Measurements from ENCODE around the gene DDX31.
"Not testable (repeated sequence)": the region's sequence is repeated elsewhere in the genome, so short reads cannot be mapped to it uniquely, and the experiment has no call there.

DDX31 gene

DNA sequence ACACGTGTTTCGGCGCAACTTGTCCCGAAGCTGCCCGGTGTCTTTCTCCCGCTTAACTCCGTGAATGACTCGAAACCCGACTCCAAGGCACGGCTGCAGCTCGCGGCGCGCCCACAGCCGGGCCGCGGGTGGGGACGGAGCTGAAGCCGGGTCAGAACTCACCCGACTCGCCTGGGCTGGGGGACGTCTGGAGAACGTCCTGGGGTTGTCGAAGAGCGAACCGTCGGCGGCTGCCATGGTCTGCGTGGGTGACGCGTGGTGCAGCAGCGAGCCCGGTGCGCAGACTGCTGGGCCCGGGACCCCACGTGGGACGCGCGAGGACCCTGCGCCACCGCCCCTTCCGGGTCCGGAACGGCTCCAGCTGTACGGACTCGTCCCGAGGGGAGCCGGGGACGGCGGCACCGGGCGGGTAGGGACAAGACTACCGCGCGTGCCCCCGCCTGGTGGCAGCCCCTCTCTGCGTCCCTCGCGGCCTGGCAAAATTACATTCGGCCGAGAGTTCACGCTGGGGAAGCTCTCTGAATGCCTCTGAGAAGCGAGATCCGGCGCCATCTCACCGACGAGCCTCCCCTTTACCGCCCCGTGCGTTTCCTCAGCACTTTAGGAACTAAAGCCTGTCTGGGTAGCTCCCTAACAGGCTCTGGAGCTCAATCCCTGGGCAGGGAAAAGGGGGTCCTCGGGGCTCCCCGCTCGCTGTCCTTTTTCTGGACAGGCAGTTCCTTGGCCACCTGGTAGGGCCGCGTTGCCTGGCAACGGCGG lies at the start of gene DDX31:
TSS of gene DDX31 (minus strand) at position 286 of the 759 bp plus-strand sequence. CDS start at position 237, 49 bp downstream.
- DNase-seq (ENCODE audit: low read depth in 2 of 2), result peak; percentile 75 to 77

- not testable (repeated sequence) for DNase-seq (ENCODE audit: low read depth in 2 of 2)
These were observed 48.7 kb upstream of the DDX31 start for GRCh38 chr9:132718381-132718928.

DNA sequence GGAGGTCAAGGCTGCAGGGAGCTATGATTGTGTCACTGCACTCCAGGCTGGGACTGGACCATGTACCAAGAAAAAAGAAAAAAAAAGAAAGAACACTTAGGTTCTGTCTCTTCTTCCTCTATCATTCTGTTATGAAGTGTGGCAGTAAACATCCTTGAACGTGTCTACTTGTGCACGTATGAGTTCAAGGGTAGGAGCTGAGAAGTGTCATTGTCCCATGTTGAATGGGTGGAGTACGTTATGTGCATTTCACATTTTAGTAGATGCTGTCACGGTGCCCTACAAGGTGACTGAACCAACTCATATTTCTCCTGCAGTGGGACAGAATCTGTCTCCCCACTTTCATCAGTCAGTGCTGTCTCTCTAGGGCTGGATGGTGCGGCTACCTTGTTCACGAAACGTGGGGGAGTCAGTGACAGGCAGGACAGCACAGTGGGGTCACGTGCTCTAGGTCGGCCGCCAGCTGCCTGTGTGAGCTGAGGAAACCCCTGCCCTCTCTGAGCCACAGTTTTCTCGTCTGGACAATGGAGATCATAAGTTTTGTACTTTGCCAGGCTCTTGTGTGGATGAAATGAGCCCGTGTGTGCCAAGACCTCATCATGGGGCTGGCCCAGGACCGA lies 47.7 kb upstream of the DDX31 start:
- DNase-seq (ENCODE audit: low read depth in 2 of 2), result no peak

- no peak for DNase-seq (ENCODE audit: low read depth in 2 of 2)
These were observed 46.2 kb upstream of the DDX31 start for GRCh38 chr9:132716007-132716406.

DNA sequence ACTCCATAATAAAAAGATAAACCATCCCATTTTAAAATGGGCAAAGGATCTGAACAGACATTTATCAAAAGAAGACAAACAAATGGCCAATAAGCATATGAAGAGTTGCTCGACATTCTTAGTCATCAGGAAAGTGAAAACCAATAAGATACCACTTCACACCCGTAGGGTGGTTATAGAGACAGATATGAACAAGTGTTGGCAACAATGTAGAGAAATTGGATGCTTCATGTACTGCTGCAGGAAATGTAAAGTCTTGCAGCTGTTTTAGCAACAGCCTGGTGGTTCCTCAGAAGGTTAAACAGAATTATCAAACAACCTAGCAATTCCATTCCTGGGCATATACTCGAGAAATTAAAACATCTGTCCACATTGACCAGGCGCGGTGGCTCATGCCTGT lies 43.0 kb upstream of the DDX31 start:
- no peak for DNase-seq (ENCODE audit: low read depth in 2 of 2)

GRCh38 chr9:132711846-132712245 lies 42.1 kb upstream of the DDX31 start:
- DNase-seq (ENCODE audit: low read depth in 2 of 2), result no peak

DNA sequence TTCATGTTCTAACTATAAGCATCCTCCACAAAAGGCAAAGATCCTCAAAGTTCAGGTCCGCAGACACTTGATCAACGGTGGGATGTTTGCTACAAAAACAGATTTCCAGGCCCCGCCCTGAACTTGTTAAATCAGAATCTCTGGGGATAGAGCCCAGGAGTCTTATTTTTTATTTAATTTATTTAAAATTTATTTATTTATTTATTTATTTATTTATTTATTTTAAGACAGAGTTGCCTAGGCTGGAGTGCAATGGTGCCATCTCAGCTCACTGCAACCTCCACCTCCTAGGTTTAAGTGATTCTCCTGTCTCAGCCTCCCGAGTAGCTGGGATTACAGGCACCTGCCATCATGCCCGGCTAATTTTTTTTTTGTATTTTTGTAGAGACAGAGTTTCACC lies 41.4 kb upstream of the DDX31 start:
- DNase-seq (ENCODE audit: low read depth in 2 of 2), result not testable (repeated sequence)

DNA sequence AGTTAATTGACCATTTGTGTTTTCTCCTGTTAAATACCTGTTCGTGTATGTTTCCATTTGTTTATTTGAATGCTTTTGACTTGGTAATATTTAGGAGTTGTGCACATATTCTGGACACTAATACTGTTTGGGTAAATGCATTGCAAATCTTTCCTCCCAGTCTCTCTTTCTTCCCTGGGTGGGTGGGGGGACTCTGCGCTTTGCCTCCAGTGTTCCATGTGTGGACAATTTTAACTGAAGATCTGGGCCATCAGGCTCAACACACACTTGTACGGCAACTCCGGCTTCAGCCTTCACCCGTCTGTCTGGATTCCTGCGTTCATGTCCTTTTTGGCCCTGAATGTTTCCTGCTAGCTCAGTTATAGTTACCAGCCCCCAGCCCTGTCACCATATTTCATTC lies 40.5 kb upstream of the DDX31 start:
- no peak for DNase-seq (ENCODE audit: low read depth in 2 of 2)

- DNase-seq (ENCODE audit: low read depth in 2 of 2), result no peak
These were observed 39.1 kb upstream of the DDX31 start for GRCh38 chr9:132708769-132709430.

- no peak for DNase-seq (ENCODE audit: low read depth in 2 of 2)
These were observed 38.5 kb upstream of the DDX31 start for GRCh38 chr9:132708239-132708638.

GRCh38 chr9:132703336-132703735 lies 33.6 kb upstream of the DDX31 start:
- DNase-seq (ENCODE audit: low read depth in 2 of 2), result no peak

GRCh38 chr9:132702254-132702653 lies 32.5 kb upstream of the DDX31 start:
- DNase-seq (ENCODE audit: low read depth in 2 of 2), result no peak

DNA sequence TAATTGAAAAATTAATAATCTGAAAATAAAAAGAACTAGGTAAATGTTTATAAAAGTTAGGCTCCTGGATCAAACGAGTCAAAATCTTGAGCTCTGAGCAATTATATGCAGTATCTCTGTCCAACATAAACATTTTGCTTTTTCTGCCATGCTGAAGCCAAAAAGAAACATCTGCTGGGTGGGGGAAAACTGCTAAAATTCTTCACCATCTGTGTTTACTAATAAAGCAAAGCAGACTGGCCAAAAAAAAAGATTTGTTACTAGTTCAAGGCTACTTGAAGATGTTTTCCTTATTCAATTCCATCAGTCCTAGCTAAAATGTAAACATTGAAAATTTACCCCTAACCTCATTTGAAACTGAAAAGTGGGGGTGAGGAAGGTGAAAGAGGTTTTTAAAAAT lies 30.2 kb upstream of the DDX31 start:
- DNase-seq (ENCODE audit: low read depth in 2 of 2), result no peak

DNA sequence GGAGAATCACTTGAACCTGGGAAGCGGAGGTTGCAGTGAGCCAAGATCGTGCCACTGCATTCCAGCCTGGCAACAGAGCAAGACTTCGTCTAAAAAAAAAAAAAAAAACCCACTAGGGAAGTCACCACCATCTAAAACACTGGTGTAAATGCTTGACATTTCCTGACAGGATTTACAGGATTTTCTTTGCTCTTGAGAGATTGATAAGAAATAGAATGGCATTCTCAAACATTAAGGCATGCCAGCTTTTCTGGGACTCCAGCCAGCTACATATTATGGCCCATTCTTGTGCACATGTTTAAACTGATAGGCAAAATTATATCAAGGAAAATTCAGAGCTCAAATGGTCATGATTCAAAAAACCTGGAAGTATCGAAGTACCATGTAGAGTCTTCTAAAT lies 29.2 kb upstream of the DDX31 start:
- no peak for DNase-seq (ENCODE audit: low read depth in 2 of 2)

GRCh38 chr9:132697230-132697629 lies 27.4 kb upstream of the DDX31 start:
- no peak for DNase-seq (ENCODE audit: low read depth in 2 of 2)

DNA sequence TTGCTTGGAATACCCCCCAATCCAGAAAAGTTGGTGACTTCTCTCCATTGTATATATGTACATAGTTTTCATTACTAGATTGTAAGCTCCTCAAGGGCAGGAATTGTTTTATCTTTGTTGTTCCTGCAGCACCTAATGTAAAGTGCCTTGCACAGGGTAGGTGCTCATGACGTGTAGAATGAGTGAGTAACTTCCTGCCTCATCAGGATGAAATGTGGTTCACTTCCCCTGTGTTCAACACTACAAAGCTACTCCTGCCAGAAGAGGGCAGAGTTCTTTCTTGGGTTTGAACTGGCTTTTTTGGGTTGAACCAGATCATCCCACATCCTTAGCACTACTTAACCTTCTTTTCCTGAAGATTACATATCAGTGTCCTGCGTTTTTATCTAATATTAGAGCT lies 24.4 kb upstream of the DDX31 start:
- DNase-seq (ENCODE audit: low read depth in 2 of 2), result no peak

GRCh38 chr9:132690696-132691095 lies 20.9 kb upstream of the DDX31 start:
- DNase-seq (ENCODE audit: low read depth in 2 of 2), result no peak

DNA sequence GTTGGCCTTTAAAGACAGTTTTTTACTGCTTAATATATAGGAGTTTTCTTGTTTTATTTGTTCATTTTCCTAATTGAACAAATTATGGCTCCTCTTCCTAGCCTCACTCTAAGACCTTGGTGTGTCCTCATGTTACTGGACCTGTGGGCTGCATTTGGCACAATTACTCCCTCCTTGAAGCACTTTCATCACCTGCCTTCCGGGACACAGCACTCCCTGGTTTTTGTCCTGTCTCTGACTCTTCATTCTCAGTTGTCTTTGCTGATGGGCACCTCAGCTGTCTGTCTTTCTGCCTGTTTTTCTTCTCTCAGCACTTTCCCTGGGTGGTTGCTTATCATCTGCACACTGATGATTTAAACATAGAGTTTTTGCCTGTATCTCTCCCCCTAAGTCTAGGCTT lies 14.1 kb upstream of the DDX31 start:
- DNase-seq (ENCODE audit: low read depth in 2 of 2), result no peak

- DNase-seq (ENCODE audit: low read depth in 2 of 2), result no peak
These were observed 11.8 kb upstream of the DDX31 start for GRCh38 chr9:132681561-132681960.

DNA sequence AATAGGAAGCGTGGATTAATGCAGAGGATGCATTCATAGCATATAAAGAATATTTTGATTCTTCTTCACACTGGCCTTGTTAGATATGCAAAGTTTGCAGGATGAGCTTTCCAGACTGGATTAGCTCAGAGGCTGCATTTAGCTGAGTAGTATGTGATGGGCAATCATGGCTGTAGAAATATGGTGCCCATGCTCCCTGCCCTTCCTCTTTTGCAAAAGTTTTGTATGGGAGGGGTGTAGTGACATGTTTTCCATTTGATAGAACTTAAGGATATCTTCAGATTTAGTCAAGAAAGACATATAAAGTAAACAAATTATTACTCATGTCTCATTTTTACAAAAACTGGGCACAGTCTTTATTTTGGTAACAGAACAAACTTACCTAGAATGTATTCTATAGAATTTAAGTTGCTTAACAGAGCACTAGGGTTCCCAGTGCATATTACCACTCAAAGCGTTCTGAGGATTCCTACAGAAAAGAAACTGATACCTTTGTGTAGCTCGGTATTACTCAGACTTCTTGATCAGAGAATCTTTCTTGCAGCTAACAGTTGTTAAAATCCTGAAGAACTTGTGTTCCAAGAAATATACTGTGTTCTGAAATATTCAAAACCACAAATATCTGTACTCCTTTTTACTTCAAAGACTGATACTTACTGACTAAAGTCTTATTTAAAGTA lies 10.3 kb upstream of the DDX31 start:
- no peak for DNase-seq (ENCODE audit: low read depth in 2 of 2)

GRCh38 chr9:132677976-132678375 lies 8.2 kb upstream of the DDX31 start:
- DNase-seq (ENCODE audit: low read depth in 2 of 2), result no peak

DNA sequence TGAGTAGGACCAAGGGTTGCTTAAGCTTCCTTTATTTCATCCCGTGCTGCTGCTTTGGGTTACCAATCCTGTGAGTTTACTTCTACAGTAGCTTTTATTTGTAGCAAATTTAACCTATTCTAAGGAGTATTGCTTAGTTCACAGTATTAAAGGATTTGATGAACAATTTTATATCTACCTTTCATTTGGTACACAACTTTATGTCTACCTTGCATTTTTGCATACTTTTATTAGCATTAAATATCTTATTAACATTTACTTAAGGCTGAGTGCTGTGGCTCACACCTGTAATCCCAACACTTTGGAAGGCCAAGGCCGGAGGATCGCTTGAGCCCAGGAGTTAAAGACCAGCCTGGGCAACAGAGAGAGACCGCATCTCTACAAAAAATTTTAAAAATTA lies 4.7 kb upstream of the DDX31 start:
- no peak for DNase-seq (ENCODE audit: low read depth in 2 of 2)

Data from stimulated activated CD8-positive, alpha-beta memory T cell treated with anti-CD3 and anti-CD28 coated beads, Interleukin-7, amount 100 ng/mL, for 1 hour (primary cell).